ENCODE results near the gene PRKCZ. TPM values are rescaled to one million over a fixed set of nuclear protein-coding genes. Genes with fewer than 3 reads are reported as not detected.
A peak's percentile ranks its signal among the peaks of the same experiment; 100 is the strongest.

PRKCZ gene
- total and polyA plus RNA-seq, 5 donors from 2014 or later, result 11.0 to 42.7 (median 13.6) TPM

DNA sequence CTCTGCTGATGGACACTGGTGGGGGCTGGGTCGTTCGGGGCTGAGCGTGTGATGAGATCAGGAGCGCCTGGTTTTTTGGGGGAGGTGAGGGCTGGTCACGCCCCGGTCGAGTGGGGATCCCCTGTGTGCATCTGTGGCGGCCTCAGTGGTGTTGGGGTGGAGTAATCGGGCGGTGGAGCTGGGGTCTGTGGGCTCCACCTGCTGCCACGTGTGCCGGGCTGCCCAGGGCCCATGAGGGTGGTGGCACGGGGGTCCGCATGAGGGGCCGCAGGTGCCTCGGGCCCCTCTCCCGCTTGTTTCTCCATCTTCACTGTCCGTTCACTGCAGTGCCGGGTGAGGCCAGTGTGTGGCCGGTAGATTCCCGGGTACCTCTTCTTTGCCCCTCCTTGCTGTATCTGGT lies 17.2 kb downstream of the PRKCZ start:
- H3K27ac Mint-ChIP-seq, result no peak overlapping the region
- no peak overlapping the region for H3K4me3 Mint-ChIP-seq
- H3K4me1 Mint-ChIP-seq, result peaks cover 0 to 12% (median 10%) of the 10 kb centered on the region in 4 donors
- no peaks in the 10 kb centered on the region for H3K27me3 Mint-ChIP-seq
- peaks cover 0 to 8% (median 4%) of the 10 kb centered on the region in 7 donors for H3K9me3 Mint-ChIP-seq
- no peak for DNase-seq
- ATAC-seq (ENCODE audit: low read depth in 2 of 2), result no peak
- H3K27me3 ChIP-seq (ENCODE audit: control insufficient read depth, insufficient read depth, low read length), result no peaks in the 10 kb centered on the region
- peaks cover 45% of the 10 kb centered on the region for H3K36me3 Mint-ChIP-seq
- no peak overlapping the region for H3K27ac ChIP-seq (ENCODE audit: insufficient read depth, low read length, poor library complexity, severe bottlenecking)
- no peak overlapping the region for H3K4me3 ChIP-seq (ENCODE audit: low read depth, low read length)
- H3K36me3 ChIP-seq (ENCODE audit: control insufficient read depth, insufficient read depth, low read length), result peaks cover 4% of the 10 kb centered on the region
- H3K9me3 ChIP-seq (ENCODE audit: control insufficient read depth in 2 of 2, low read length in 2 of 2), result no peaks in the 10 kb centered on the region
- no peaks in the 10 kb centered on the region for H3K4me1 ChIP-seq (ENCODE audit: control insufficient read depth, insufficient read depth, low read length, poor library complexity, severe bottlenecking)

DNA sequence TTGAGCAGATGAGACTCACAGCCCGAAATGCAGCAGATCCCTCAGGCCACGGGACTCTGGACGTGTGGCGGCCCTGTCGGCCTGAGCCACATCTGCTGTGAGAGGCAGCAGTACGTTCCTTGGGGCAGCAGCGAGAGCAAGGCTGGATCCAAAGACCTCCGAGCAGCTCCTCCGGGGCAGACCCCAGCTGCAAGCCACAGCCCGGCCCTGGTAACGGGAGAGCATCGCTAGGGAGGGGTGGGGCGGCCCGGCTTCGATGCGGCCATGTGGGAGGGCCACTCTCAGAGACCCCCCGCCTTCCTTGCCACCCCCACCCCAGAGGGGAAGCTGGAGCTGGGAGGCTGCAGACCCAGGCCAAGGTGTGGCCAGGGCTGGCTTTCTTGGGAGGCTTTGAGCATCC lies 17.8 kb downstream of the PRKCZ start:
- Histone ChIP-seq H3K4me3 (ENCODE audit: low read depth, low read length) (no peak overlapping the region), H3K27me3 (ENCODE audit: control insufficient read depth, insufficient read depth, low read length) (no peaks in the 10 kb centered on the region), H3K9me3 (ENCODE audit: control insufficient read depth in 2 of 2, low read length in 2 of 2) (no peaks in the 10 kb centered on the region), H3K36me3 (ENCODE audit: control insufficient read depth, insufficient read depth, low read length) (peaks cover 4% of the 10 kb centered on the region), H3K4me1 (ENCODE audit: control insufficient read depth, insufficient read depth, low read length, poor library complexity, severe bottlenecking) (no peaks in the 10 kb centered on the region), H3K27ac (ENCODE audit: insufficient read depth, low read length, poor library complexity, severe bottlenecking) (no peak overlapping the region)
- peaks cover 0 to 13% (median 10%) of the 10 kb centered on the region in 4 donors for H3K4me1 Mint-ChIP-seq
- no peak overlapping the region for H3K4me3 Mint-ChIP-seq
- DNase-seq, result no peak
- H3K27ac Mint-ChIP-seq, result no peak overlapping the region
- ATAC-seq (ENCODE audit: low read depth in 2 of 2), result no peak
- H3K27me3 Mint-ChIP-seq, result no peaks in the 10 kb centered on the region
- H3K36me3 Mint-ChIP-seq, result peaks cover 41% of the 10 kb centered on the region
- H3K9me3 Mint-ChIP-seq, result peaks cover 0 to 6% (median 4%) of the 10 kb centered on the region in 7 donors

DNA sequence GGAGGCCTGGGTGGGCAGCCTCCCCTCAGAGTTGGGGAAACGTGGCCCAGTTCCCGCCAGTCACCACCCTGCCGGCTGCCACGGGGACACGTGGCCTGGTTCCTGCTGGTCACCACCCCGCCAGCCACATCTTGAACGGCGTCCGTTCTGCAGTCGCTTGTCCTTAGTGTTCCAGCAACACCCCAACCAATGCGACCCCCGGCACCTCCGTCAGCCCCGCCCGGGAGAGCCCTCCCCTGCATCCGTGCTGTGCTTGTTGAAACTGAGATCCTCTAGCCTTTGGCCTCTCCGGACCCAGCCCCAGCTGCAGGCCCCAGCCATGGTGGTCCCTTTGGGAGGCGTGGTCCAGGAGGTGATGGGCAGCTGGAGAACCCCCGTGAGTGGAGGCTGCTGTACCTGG lies 18.7 kb downstream of the PRKCZ start:
- Mint-ChIP-seq H3K27ac (no peak overlapping the region), H3K4me3 (no peak overlapping the region), H3K9me3 (peaks cover 0 to 6% (median 4%) of the 10 kb centered on the region in 7 donors), H3K36me3 (peaks cover 34% of the 10 kb centered on the region), H3K4me1 (peaks cover 0 to 12% (median 9%) of the 10 kb centered on the region in 4 donors), H3K27me3 (no peaks in the 10 kb centered on the region)
- Histone ChIP-seq H3K27me3 (ENCODE audit: control insufficient read depth, insufficient read depth, low read length) (no peaks in the 10 kb centered on the region), H3K27ac (ENCODE audit: insufficient read depth, low read length, poor library complexity, severe bottlenecking) (no peak overlapping the region), H3K36me3 (ENCODE audit: control insufficient read depth, insufficient read depth, low read length) (peaks cover 4% of the 10 kb centered on the region), H3K4me3 (ENCODE audit: low read depth, low read length) (no peak overlapping the region), H3K4me1 (ENCODE audit: control insufficient read depth, insufficient read depth, low read length, poor library complexity, severe bottlenecking) (no peaks in the 10 kb centered on the region), H3K9me3 (ENCODE audit: control insufficient read depth in 2 of 2, low read length in 2 of 2) (no peaks in the 10 kb centered on the region)
- DNase-seq (no peak), ATAC-seq (ENCODE audit: low read depth in 2 of 2) (no peak)

DNA sequence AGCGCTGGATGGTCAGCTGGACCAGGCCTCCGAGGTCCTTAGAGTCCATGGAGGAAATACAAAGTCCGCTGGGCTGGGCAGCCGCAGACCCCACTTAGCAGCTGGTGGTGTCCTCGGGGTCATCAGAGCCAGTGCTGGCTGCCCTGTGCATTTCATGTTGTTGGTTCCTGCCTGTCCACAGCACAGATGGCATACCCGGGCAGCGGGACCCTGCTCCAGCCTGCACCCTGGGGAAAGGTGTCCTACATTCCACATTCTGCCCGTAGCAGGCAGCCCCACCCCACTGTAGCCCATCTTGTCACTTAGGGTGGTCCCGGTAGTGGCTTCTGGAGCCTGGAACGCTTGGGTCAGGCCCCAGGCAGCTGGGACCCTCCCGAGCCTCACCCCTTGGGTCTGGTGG lies 19.8 kb downstream of the PRKCZ start:
- H3K9me3 Mint-ChIP-seq, result peaks cover 0 to 5% (median 4%) of the 10 kb centered on the region in 7 donors
- no peak overlapping the region for H3K4me3 Mint-ChIP-seq
- no peak for ATAC-seq (ENCODE audit: low read depth in 2 of 2)
- no peak overlapping the region for H3K27ac Mint-ChIP-seq
- H3K4me1 Mint-ChIP-seq, result peaks cover 0 to 12% (median 5%) of the 10 kb centered on the region in 4 donors
- no peak overlapping the region for H3K4me3 ChIP-seq (ENCODE audit: low read depth, low read length)
- no peaks in the 10 kb centered on the region for H3K27me3 Mint-ChIP-seq
- no peak for DNase-seq
- H3K36me3 ChIP-seq (ENCODE audit: control insufficient read depth, insufficient read depth, low read length), result peaks cover 4% of the 10 kb centered on the region
- no peaks in the 10 kb centered on the region for H3K9me3 ChIP-seq (ENCODE audit: control insufficient read depth in 2 of 2, low read length in 2 of 2)
- peaks cover 23% of the 10 kb centered on the region for H3K36me3 Mint-ChIP-seq
- no peaks in the 10 kb centered on the region for H3K27me3 ChIP-seq (ENCODE audit: control insufficient read depth, insufficient read depth, low read length)
- no peaks in the 10 kb centered on the region for H3K4me1 ChIP-seq (ENCODE audit: control insufficient read depth, insufficient read depth, low read length, poor library complexity, severe bottlenecking)
- H3K27ac ChIP-seq (ENCODE audit: insufficient read depth, low read length, poor library complexity, severe bottlenecking), result no peak overlapping the region

DNA sequence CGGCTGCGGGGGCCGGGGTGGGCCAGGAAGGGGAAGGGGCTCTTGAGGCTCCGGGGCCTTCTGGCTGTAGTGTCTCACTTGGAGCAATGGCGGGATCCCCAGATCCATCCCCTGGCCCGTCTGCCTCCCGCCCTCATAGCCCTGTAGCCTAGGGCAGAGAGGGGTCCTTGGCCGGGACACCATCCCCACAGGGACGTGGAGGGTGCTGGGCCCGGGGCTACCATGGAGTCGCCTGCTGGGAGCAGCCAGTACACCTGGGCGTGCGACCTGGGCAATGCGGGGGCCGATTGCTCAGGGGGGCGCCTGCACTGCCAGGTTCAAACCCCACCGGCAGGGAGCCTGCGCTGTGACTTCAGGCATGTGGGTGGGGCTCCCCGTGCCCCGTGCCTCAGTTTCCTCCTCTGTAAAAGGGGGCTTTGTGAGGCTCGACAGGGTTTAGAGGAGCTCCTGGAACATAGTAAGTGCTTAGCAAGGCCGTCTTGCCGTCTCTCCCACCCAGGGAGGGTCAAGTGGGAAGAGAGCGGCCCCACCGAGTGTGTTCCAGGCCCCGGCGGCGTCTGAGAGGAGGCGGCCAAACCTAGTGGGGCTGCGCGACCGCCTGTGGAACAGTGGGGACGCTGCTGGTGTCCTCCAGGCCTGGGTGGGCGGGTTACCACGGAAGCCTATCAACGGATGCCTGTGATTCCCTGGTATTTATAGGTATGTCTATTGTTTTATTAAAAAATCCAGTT lies 20.8 kb downstream of the PRKCZ start:
- Histone ChIP-seq H3K9me3 (ENCODE audit: control insufficient read depth in 2 of 2, low read length in 2 of 2) (no peaks in the 10 kb centered on the region), H3K4me1 (ENCODE audit: control insufficient read depth, insufficient read depth, low read length, poor library complexity, severe bottlenecking) (no peaks in the 10 kb centered on the region), H3K4me3 (ENCODE audit: low read depth, low read length) (no peak overlapping the region), H3K27me3 (ENCODE audit: control insufficient read depth, insufficient read depth, low read length) (no peaks in the 10 kb centered on the region), H3K36me3 (ENCODE audit: control insufficient read depth, insufficient read depth, low read length) (no peaks in the 10 kb centered on the region), H3K27ac (ENCODE audit: insufficient read depth, low read length, poor library complexity, severe bottlenecking) (no peak overlapping the region)
- Mint-ChIP-seq H3K27me3 (no peaks in the 10 kb centered on the region), H3K4me1 (peaks cover 0 to 11% (median 3%) of the 10 kb centered on the region in 4 donors), H3K9me3 (peaks cover 0 to 4% (median 0%) of the 10 kb centered on the region in 7 donors), H3K4me3 (no peak overlapping the region), H3K36me3 (peaks cover 16% of the 10 kb centered on the region), H3K27ac (no peak overlapping the region)
- ATAC-seq (ENCODE audit: low read depth in 2 of 2) (no peak), DNase-seq (no peak)

DNA sequence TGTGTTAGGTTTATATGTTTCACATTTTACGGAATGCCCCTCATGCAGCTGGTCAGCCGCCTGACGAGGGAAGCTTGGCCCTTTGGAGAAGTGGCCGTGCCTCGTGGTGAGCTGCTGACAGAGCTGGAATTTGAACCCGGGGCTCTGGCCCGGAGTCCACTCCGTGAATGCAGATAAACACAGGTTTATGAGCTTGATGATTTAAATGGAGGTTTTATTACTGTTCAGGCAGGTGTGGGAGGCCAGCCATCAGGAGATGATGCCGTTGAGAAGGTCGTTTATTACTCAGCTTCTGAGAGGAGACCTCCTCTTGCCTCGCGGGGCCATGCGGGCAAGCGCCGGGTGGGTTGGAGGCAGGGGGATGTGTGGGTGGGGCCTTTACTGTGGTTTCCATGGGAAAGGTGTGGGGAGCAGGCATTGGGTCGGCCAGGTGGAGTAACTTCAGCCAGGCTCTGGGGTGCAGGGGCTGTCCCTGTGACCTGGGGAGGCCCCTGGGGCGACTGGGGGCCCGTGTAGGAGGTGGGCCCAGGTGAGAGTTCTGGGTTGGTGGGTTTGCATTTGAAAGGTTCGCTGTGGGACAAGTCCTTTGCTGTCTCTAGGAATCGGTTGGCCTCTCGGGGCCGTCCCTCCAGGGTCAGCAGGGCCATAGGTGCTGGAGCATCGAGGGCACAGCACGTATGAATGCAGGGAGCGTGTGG lies 22.0 kb downstream of the PRKCZ start:
- peaks cover 5% of the 10 kb centered on the region for H3K36me3 ChIP-seq (ENCODE audit: control insufficient read depth, insufficient read depth, low read length)
- H3K4me3 Mint-ChIP-seq, result no peak overlapping the region

DNA sequence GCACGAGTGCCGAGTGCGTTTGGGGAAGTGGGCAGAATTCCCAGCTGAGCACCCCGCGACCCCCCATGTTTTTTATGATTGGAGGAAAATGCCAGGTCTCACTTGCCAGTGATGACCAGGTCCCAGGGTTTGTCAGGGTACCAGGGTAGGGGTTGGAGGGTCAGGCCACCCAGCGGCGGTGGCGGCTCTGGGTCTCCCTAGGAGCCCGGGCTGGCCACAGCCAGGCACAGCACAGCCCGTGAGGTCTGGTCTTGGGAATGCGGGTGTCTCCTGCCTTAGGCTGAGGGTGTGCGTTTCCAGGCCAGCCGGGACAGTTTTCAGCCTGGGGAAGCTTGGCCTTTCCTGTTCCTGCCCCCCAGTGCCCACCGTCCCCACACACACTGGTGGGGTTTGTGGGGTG lies 22.7 kb downstream of the PRKCZ start:
- peaks cover 5% of the 10 kb centered on the region for H3K36me3 ChIP-seq (ENCODE audit: control insufficient read depth, insufficient read depth, low read length)
- H3K4me3 ChIP-seq (ENCODE audit: low read depth, low read length), result no peak overlapping the region
- H3K27ac ChIP-seq (ENCODE audit: insufficient read depth, low read length, poor library complexity, severe bottlenecking), result no peak overlapping the region
- Mint-ChIP-seq H3K4me1 (peaks cover 0 to 11% (median 3%) of the 10 kb centered on the region in 4 donors), H3K27me3 (no peaks in the 10 kb centered on the region), H3K4me3 (no peak overlapping the region), H3K27ac (no peak overlapping the region), H3K9me3 (peaks cover 0 to 14% (median 5%) of the 10 kb centered on the region in 7 donors), H3K36me3 (peaks cover 16% of the 10 kb centered on the region)
- H3K4me1 ChIP-seq (ENCODE audit: control insufficient read depth, insufficient read depth, low read length, poor library complexity, severe bottlenecking), result no peaks in the 10 kb centered on the region
- ATAC-seq (ENCODE audit: low read depth in 2 of 2), result no peak
- peaks cover 3 to 4% of the 10 kb centered on the region in 2 experiments for H3K9me3 ChIP-seq (ENCODE audit: control insufficient read depth in 2 of 2, low read length in 2 of 2)
- no peak for DNase-seq
- H3K27me3 ChIP-seq (ENCODE audit: control insufficient read depth, insufficient read depth, low read length), result no peaks in the 10 kb centered on the region

More for the DNA sequence above, 22.0 kb downstream of the PRKCZ start:
- H3K9me3 ChIP-seq (ENCODE audit: control insufficient read depth in 2 of 2, low read length in 2 of 2), result no peaks in the 10 kb centered on the region
- Mint-ChIP-seq H3K4me1 (peaks cover 0 to 11% (median 3%) of the 10 kb centered on the region in 4 donors), H3K27ac (peak overlapping the region in 1 of 3 donors; percentile 23), H3K27me3 (no peaks in the 10 kb centered on the region), H3K36me3 (peaks cover 10% of the 10 kb centered on the region), H3K9me3 (peaks cover 0 to 8% (median 1%) of the 10 kb centered on the region in 7 donors)
- no peak for DNase-seq
- H3K27ac ChIP-seq (ENCODE audit: insufficient read depth, low read length, poor library complexity, severe bottlenecking), result no peak overlapping the region
- no peaks in the 10 kb centered on the region for H3K27me3 ChIP-seq (ENCODE audit: control insufficient read depth, insufficient read depth, low read length)
- H3K4me3 ChIP-seq (ENCODE audit: low read depth, low read length), result no peak overlapping the region
- no peaks in the 10 kb centered on the region for H3K4me1 ChIP-seq (ENCODE audit: control insufficient read depth, insufficient read depth, low read length, poor library complexity, severe bottlenecking)
- ATAC-seq (ENCODE audit: low read depth in 2 of 2), result no peak

Measured in CD4-positive, CD25-positive, alpha-beta regulatory T cell (primary cell).